Measurements from ENCODE around the gene CAPN2.

DNA sequence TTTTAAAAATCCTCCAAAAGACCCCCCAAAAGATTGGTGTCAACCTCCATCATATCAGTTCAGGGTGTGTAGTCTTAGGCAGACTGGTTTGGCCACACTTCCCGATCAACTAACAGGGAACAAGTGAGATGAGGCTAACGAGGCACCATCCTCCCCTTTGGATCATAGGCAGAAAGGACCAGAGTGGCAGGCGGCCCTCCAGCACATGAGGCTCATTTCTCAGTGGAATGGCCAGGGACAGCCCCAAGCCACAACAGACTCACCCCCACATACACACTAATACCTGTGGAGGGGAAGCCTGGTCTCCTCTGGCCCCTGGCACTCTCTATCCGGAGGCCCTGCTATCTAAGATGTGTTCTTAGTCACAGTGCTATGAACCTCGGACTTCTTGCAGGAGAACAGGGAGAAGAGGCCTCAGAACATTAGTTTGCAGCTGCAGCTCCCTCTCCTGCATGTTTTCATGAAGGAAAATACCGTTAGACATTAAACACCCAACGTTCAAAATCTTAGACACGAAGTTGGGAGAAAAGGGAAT lies 17.3 kb upstream of the CAPN2 start:
- TF ChIP-seq, protein P1, sequence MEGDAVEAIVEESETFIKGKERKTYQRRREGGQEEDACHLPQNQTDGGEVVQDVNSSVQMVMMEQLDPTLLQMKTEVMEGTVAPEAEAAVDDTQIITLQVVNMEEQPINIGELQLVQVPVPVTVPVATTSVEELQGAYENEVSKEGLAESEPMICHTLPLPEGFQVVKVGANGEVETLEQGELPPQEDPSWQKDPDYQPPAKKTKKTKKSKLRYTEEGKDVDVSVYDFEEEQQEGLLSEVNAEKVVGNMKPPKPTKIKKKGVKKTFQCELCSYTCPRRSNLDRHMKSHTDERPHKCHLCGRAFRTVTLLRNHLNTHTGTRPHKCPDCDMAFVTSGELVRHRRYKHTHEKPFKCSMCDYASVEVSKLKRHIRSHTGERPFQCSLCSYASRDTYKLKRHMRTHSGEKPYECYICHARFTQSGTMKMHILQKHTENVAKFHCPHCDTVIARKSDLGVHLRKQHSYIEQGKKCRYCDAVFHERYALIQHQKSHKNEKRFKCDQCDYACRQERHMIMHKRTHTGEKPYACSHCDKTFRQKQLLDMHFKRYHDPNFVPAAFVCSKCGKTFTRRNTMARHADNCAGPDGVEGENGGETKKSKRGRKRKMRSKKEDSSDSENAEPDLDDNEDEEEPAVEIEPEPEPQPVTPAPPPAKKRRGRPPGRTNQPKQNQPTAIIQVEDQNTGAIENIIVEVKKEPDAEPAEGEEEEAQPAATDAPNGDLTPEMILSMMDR (conservative IDR thresholded peaks at IDR 0.05) = no peak
- no peak for TF ChIP-seq ZFX (IDR thresholded peaks at IDR 0.05)

Measured in C4-2B (cell line).